ENCODE measurements around the gene UCN2.

UCN2 gene

GRCh38 chr3:48528754-48529153 lies 34.8 kb downstream of the UCN2 start (continued):
- no peak for TF ChIP-seq CREB5 (CRISPR knock-in tag; IDR thresholded peaks at IDR 0.05; ENCODE audit: low read depth)
- no peak for TF ChIP-seq OSR1 (CRISPR knock-in tag; IDR thresholded peaks at IDR 0.05)

GRCh38 chr3:48528048-48528447 lies 35.5 kb downstream of the UCN2 start:
- ATAC-seq = no peak
- TF ChIP-seq ISL1 (CRISPR knock-in tag; IDR thresholded peaks at IDR 0.05) (no peak), RARB (CRISPR knock-in tag; IDR thresholded peaks at IDR 0.05) (no peak), GLIS3 (CRISPR knock-in tag; IDR thresholded peaks at IDR 0.05) (no peak), CSRNP3 (CRISPR knock-in tag; IDR thresholded peaks at IDR 0.05) (no peak), ZNF70 (CRISPR knock-in tag; IDR thresholded peaks at IDR 0.05) (no peak), ZNF8 (CRISPR knock-in tag; IDR thresholded peaks at IDR 0.05) (no peak), PPARA (CRISPR knock-in tag; IDR thresholded peaks at IDR 0.05; ENCODE audit: borderline replicate concordance) (no peak), OSR1 (CRISPR knock-in tag; IDR thresholded peaks at IDR 0.05) (no peak), BACH2 (CRISPR knock-in tag; IDR thresholded peaks at IDR 0.05; ENCODE audit: borderline replicate concordance) (no peak), CSDC2 (CRISPR knock-in tag; IDR thresholded peaks at IDR 0.05) (no peak)

- no peak for ATAC-seq
- no peak for TF ChIP-seq ESRRG (CRISPR knock-in tag; IDR thresholded peaks at IDR 0.05)
- TF ChIP-seq ARNTL (CRISPR knock-in tag; IDR thresholded peaks at IDR 0.05; ENCODE audit: borderline replicate concordance, low read depth) = no peak
- TF ChIP-seq PATZ1 (CRISPR knock-in tag; IDR thresholded peaks at IDR 0.05; ENCODE audit: borderline replicate concordance) = no peak
- TF ChIP-seq RARB (CRISPR knock-in tag; IDR thresholded peaks at IDR 0.05) = no peak
- no peak for TF ChIP-seq CSRNP3 (CRISPR knock-in tag; IDR thresholded peaks at IDR 0.05)
- TF ChIP-seq TOX (CRISPR knock-in tag; IDR thresholded peaks at IDR 0.05; ENCODE audit: borderline replicate concordance) = no peak
- TF ChIP-seq ZC3H10 (CRISPR knock-in tag; IDR thresholded peaks at IDR 0.05) = no peak
- TF ChIP-seq TCF4 (CRISPR knock-in tag; IDR thresholded peaks at IDR 0.05; ENCODE audit: borderline replicate concordance) = no peak
- TF ChIP-seq ZNF565 (CRISPR knock-in tag; conservative IDR thresholded peaks at IDR 0.05; ENCODE audit: low read depth) = no peak
- TF ChIP-seq GLIS3 (CRISPR knock-in tag; IDR thresholded peaks at IDR 0.05) = no peak
- TF ChIP-seq ZFP30 (CRISPR knock-in tag; IDR thresholded peaks at IDR 0.05) = no peak
- no peak for TF ChIP-seq TSHZ2 (CRISPR knock-in tag; IDR thresholded peaks at IDR 0.05)
Measured at GRCh38 chr3:48524970-48525369, 38.6 kb downstream of the UCN2 start.

- ATAC-seq = no peak
- TF ChIP-seq PATZ1 (CRISPR knock-in tag; IDR thresholded peaks at IDR 0.05; ENCODE audit: borderline replicate concordance) (no peak), ZNF565 (CRISPR knock-in tag; conservative IDR thresholded peaks at IDR 0.05; ENCODE audit: low read depth) (no peak), POU6F1 (CRISPR knock-in tag; IDR thresholded peaks at IDR 0.05; ENCODE audit: borderline replicate concordance, low read depth) (no peak), ARNTL (CRISPR knock-in tag; IDR thresholded peaks at IDR 0.05; ENCODE audit: borderline replicate concordance, low read depth) (no peak), ZFP3 (CRISPR knock-in tag; IDR thresholded peaks at IDR 0.05) (no peak)
Measured at GRCh38 chr3:48521635-48522034, 41.9 kb downstream of the UCN2 start.
